GM12878 (cell line): ENCODE measurements around the gene MEG3.

Experiments
- NR2C2 ChIP-seq: IDR thresholded peaks from 2 replicates; pipeline ENCODE4 v1.6.1; 2011; ENCODE audit warnings: borderline replicate concordance, low read depth; ENCODE audit not compliant: control insufficient read depth, insufficient read length
- POLR2A ChIP-seq: IDR thresholded peaks from 2 replicates; pipeline ENCODE4 v1.6.1; 2011; ENCODE audit warnings: low read depth, mild to moderate bottlenecking, low read length
- POLR2AphosphoS5 ChIP-seq: IDR thresholded peaks from 2 replicates; pipeline ENCODE4 v1.6.1; 2011; ENCODE audit warnings: mild to moderate bottlenecking, low read length, inconsistent platforms
- ZNF24 ChIP-seq: fragments of 450-650 bp; IDR thresholded peaks from 2 replicates; pipeline ENCODE4 v1.6.1; 2017; ENCODE audit warnings: antibody characterized with exemption, mild to moderate bottlenecking
- TF ChIP-seq, protein P1 (sequence below): IDR thresholded peaks from 2 replicates; pipeline ENCODE4 v1.6.1; 2012; ENCODE audit warnings: low read depth, low read length, improper control_type of control experiment

- TF ChIP-seq ZNF24 (no peak), POLR2A (no peak), POLR2AphosphoS5 (no peak), NR2C2 (no peak)
- TF ChIP-seq, protein P1, sequence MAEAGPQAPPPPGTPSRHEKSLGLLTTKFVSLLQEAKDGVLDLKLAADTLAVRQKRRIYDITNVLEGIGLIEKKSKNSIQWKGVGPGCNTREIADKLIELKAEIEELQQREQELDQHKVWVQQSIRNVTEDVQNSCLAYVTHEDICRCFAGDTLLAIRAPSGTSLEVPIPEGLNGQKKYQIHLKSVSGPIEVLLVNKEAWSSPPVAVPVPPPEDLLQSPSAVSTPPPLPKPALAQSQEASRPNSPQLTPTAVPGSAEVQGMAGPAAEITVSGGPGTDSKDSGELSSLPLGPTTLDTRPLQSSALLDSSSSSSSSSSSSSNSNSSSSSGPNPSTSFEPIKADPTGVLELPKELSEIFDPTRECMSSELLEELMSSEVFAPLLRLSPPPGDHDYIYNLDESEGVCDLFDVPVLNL: no peak
These were observed 18.5 kb downstream of the MEG3 start for GRCh38 chr14:100844421-100844820.
